Kidney epithelial cell (primary cell): ENCODE measurements around the gene AHCTF1. TPM values are rescaled to one million over a fixed set of nuclear protein-coding genes. Genes with fewer than 3 reads are reported as not detected.

Experiments
- DNase-seq: peaks from one replicate; pipeline ENCODE4 v3.0.0-alpha.2; 2010; ENCODE audit warnings: low read depth
- H3K27me3 ChIP-seq: 2 replicates; pipeline ENCODE4 v1.6.0; 2011; ENCODE audit warnings: low read length; ENCODE audit not compliant: control insufficient read depth, insufficient read depth
- H3K36me3 ChIP-seq: 2 replicates; pipeline ENCODE4 v1.5.1; 2011; ENCODE audit warnings: low read length; ENCODE audit not compliant: control insufficient read depth, insufficient read depth
- H3K4me3 ChIP-seq: 2 replicates; pipeline ENCODE4 v1.5.1; 2011; ENCODE audit warnings: low read depth, mild to moderate bottlenecking, control low read depth, low read length
- CTCF ChIP-seq: IDR thresholded peaks from 2 replicates; pipeline ENCODE4 v1.5.1; 2011; ENCODE audit warnings: mild to moderate bottlenecking, moderate library complexity, low read length, control low read depth, inconsistent platforms; ENCODE audit not compliant: insufficient read depth, poor library complexity, severe bottlenecking
- total RNA-seq: library from RNA; depleted of rRNA; stranded (reverse); fragments of >200 nt; gene quantifications from 2 replicates; pipeline ENCODE4 v1.2.3, GENCODE V29; 2015

AHCTF1 gene
- total RNA-seq, 1 donor from 2014 or later, result 23.1 TPM

DNA sequence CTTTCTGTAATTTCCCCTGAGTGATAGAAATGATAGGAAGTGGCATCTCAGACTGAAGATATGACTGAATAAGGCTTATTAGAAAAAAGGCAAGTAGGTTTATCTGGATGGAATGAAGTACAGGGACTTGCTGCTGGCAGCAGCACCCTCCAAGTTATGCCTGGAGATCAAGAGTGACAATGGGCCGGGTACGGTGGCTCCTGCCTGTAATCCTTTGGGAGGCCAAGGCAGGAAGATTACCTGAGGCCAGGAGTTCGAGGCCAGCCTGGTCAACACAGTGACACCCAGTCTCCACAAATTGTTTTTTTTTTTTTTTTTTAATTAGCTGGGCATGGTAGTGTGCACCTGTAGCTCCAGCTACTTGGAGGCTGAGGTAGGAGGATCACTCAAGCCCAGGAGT lies 119.8 kb downstream of the AHCTF1 start:
- no peak overlapping the region for H3K4me3 ChIP-seq
- DNase-seq, result no peak
- H3K36me3 ChIP-seq, result no peaks in the 10 kb centered on the region
- no peaks in the 10 kb centered on the region for H3K27me3 ChIP-seq
- TF ChIP-seq CTCF, result no peak

GRCh38 chr1:246809473-246809872 lies 122.3 kb downstream of the AHCTF1 start:
- DNase-seq, result no peak
- TF ChIP-seq CTCF, result no peak
- Histone ChIP-seq H3K4me3 (no peak overlapping the region), H3K36me3 (no peaks in the 10 kb centered on the region), H3K27me3 (no peaks in the 10 kb centered on the region)

GRCh38 chr1:246805135-246805716 lies 126.5 kb downstream of the AHCTF1 start:
- H3K4me3 ChIP-seq, result no peak overlapping the region
- DNase-seq, result no peak
- no peaks in the 10 kb centered on the region for H3K36me3 ChIP-seq
- no peak for TF ChIP-seq CTCF
- H3K27me3 ChIP-seq, result no peaks in the 10 kb centered on the region

GRCh38 chr1:246803883-246804282 lies 127.9 kb downstream of the AHCTF1 start:
- no peaks in the 10 kb centered on the region for H3K27me3 ChIP-seq
- DNase-seq, result no peak
- no peak overlapping the region for H3K4me3 ChIP-seq
- H3K36me3 ChIP-seq, result no peaks in the 10 kb centered on the region
- no peak for TF ChIP-seq CTCF

GRCh38 chr1:246803373-246803772 lies 128.4 kb downstream of the AHCTF1 start:
- TF ChIP-seq CTCF, result no peak
- H3K27me3 ChIP-seq, result no peaks in the 10 kb centered on the region
- H3K4me3 ChIP-seq, result no peak overlapping the region
- no peaks in the 10 kb centered on the region for H3K36me3 ChIP-seq
- DNase-seq, result no peak
